Naive thymus-derived CD4-positive, alpha-beta T cell (primary cell): ENCODE measurements around the gene PRKCA. TPM values are rescaled to one million over a fixed set of nuclear protein-coding genes. Genes with fewer than 3 reads are reported as not detected.

Experiments
- ATAC-seq: fragments of 150-1000 bp; cut with Tn5 transposase; 2 replicates; pipeline ENCODE4 v1.10.0; 2021; ENCODE audit warnings: mild to moderate bottlenecking, moderate library complexity
- CTCF ChIA-PET: fragments of 350-600 bp; sonication (Branson Sonifier 250); formaldehyde crosslinking; loops from one replicate; lab custom pipeline; 2021; ENCODE audit warnings: antibody characterized with exemption; lab: Charles Lee
- POLR2A ChIA-PET: fragments of 350-600 bp; sonication (Branson Sonifier 250); formaldehyde crosslinking; loops from one replicate; lab custom pipeline; 2021; ENCODE audit warnings: antibody characterized with exemption, inconsistent platforms; lab: Charles Lee
- DNase-seq, 9 donors: peaks; one replicate each; pipeline versions ENCODE4 v3.0.0 to v3.0.0-alpha.2; 2020 to 2022; ENCODE audit warnings: mixed read lengths in 1 of 9
- H3K27ac ChIP-seq: one replicate; pipeline ENCODE4 v1.7.0; 2013; ENCODE audit warnings: mild to moderate bottlenecking, low read depth, low read length, moderate library complexity
- H3K27me3 ChIP-seq, 2 donors: one replicate each; pipeline ENCODE4 v1.7.0; 2013; ENCODE audit warnings: low read length in 2 of 2, mild to moderate bottlenecking in 2 of 2, moderate library complexity in 2 of 2; ENCODE audit not compliant: control insufficient read depth in 2 of 2, insufficient read depth in 2 of 2
- H3K36me3 ChIP-seq, 3 experiments: 1 replicate in 2 of 3; 2 replicates in 1 of 3; pipeline ENCODE4 v1.7.0; 2013; ENCODE audit warnings: low read length in 3 of 3, mild to moderate bottlenecking in 3 of 3, moderate library complexity in 1 of 3; ENCODE audit not compliant: insufficient read depth in 3 of 3, control insufficient read depth in 2 of 3
- H3K4me1 ChIP-seq, 2 donors: one replicate each; pipeline ENCODE4 v1.7.0; 2013; ENCODE audit warnings: low read length in 2 of 2, mild to moderate bottlenecking in 2 of 2, moderate library complexity in 1 of 2; ENCODE audit not compliant: control insufficient read depth in 2 of 2, insufficient read depth in 2 of 2
- H3K4me3 ChIP-seq: 2 replicates; pipeline ENCODE4 v1.7.0; 2013; ENCODE audit warnings: mild to moderate bottlenecking, low read length
- H3K9me3 ChIP-seq, 3 experiments: 1 replicate in 2 of 3; 2 replicates in 1 of 3; pipeline ENCODE4 v1.7.0; 2013; ENCODE audit warnings: low read length in 3 of 3; ENCODE audit not compliant: control insufficient read depth in 2 of 3
- H3K27ac Mint-ChIP-seq, 9 donors: one replicate each; pipeline ENCODE4 v1.8.0; 2020 to 2022; ENCODE audit warnings: mixed read lengths in 9 of 9, mild to moderate bottlenecking in 8 of 9, moderate library complexity in 5 of 9, inconsistent platforms in 2 of 9
- H3K27me3 Mint-ChIP-seq, 5 donors: one replicate each; pipeline ENCODE4 v1.8.0; 2021 to 2022; ENCODE audit warnings: mixed read lengths in 5 of 5, mild to moderate bottlenecking in 1 of 5
- H3K36me3 Mint-ChIP-seq, 5 donors: one replicate each; pipeline ENCODE4 v1.8.0; 2020 to 2022; ENCODE audit warnings: mixed read lengths in 5 of 5, mild to moderate bottlenecking in 3 of 5, inconsistent platforms in 1 of 5
- H3K4me1 Mint-ChIP-seq, 7 donors: one replicate each; pipeline ENCODE4 v1.8.0; 2020 to 2022; ENCODE audit warnings: mixed read lengths in 7 of 7, mild to moderate bottlenecking in 3 of 7, inconsistent platforms in 1 of 7
- H3K4me3 Mint-ChIP-seq, 10 donors: one replicate each; pipeline ENCODE4 v1.8.0; 2020 to 2022; ENCODE audit warnings: mild to moderate bottlenecking in 10 of 10, mixed read lengths in 10 of 10, moderate library complexity in 6 of 10, inconsistent platforms in 2 of 10
- H3K9me3 Mint-ChIP-seq, 11 donors: one replicate each; pipeline ENCODE4 v1.8.0; 2020 to 2022; ENCODE audit warnings: mixed read lengths in 11 of 11, mild to moderate bottlenecking in 4 of 11, inconsistent platforms in 1 of 11, moderate library complexity in 1 of 11
- intact Hi-C, 2 donors: fragments of 100-400 bp; cut with micrococcal nuclease; formaldehyde crosslinking; loops; one replicate each; pipeline ENCODE4 v1.15.1; 2023
- polyA plus RNA-seq, 2 donors: library from polyadenylated mRNA; unstranded; fragments of 300-500 nt; fragmentation: Illumina TruSeq; gene quantifications; one replicate each; pipeline ENCODE4 v1.2.3, GENCODE V29; 2021
- total RNA-seq, 6 experiments: library from RNA in 5 of 6; stranded (reverse) in 5 of 6; gene quantifications; 1 replicate in 5 of 6; 2 replicates in 1 of 6; pipeline ENCODE4 v1.2.3 and lab custom pipeline; 2021 to 2026

Gene PRKCA
- total and polyA plus RNA-seq, 7 experiments from 2014 or later: 4.1 to 186 (median 122) TPM

DNA sequence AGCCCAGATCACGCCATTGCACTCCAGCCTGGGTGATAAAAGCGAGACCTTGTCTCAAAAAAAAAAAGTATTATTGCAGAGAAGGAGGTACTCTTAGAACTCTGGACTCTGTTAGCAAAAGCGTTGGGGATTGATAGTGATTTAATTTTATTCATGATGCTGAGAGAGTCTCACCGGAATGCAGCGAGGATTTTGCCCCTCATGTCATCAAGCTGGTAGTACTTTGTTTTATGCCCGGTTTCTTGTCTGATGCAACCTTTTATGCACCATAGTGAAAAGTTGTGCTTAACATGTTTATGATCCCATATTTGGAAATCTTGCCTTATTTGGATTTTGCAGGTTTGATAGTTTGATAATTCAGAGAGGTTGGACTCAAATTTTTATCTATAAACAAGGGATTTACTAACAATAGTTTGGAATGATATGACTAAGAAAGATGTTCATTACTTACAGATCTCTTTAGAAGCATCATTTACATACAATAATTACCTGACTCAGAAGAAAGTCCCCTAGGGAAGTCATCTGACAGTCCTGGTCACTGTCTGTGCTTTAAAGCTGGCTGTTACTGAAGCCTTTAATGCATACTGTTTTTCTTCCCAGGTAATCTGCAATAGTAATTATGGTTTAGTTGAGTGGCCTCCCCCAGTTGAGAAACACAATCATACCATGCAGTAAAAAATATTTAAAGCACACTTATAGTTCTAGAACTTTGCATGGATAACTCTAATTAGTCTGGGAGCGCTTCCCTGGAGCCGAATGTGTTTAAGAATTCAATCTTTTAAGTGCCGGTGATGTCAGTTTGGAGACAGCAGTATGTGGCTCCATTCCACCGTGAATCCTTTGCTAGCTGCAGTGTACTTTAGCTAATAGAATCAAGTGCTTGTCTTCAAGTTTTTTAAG is 120.9 kb downstream of the PRKCA start:
- Histone ChIP-seq H3K27me3 (no peaks in the 10 kb centered on the region), H3K9me3 (no peaks in the 10 kb centered on the region), H3K36me3 (no peaks in the 10 kb centered on the region), H3K27ac (no peak overlapping the region), H3K4me3 (no peak overlapping the region), H3K4me1 (peaks cover 0 to 17% of the 10 kb centered on the region in 2 donors)
- Mint-ChIP-seq H3K4me1 (peaks cover 43 to 90% (median 72%) of the 10 kb centered on the region in 7 donors), H3K4me3 (no peak overlapping the region), H3K36me3 (peaks cover 0 to 24% (median 3%) of the 10 kb centered on the region in 5 donors), H3K27me3 (no peaks in the 10 kb centered on the region), H3K27ac (peak overlapping the region; percentile 7 to 82 (median 69)), H3K9me3 (peaks cover 0 to 2% (median 0%) of the 10 kb centered on the region in 11 donors)
- intact Hi-C loops: loop anchor here in 1 of 2 donors (2.0 kb wide), 1 partner anchor 21 kb away; no protein-coding TSS in a partner anchor
- ChIA-PET POLR2A (interaction anchor here (0.6 to 1.0 kb wide), 3 partner anchors 24 to 143 kb away, joined by 3 to 4 read pairs (median 3); no protein-coding TSS in a partner anchor), CTCF (interaction anchor here (0.7 to 1.4 kb wide), 3 partner anchors 96 to 172 kb away, joined by 4 read pairs; no protein-coding TSS in a partner anchor)
- ATAC-seq (no peak), DNase-seq (no peak)

DNA sequence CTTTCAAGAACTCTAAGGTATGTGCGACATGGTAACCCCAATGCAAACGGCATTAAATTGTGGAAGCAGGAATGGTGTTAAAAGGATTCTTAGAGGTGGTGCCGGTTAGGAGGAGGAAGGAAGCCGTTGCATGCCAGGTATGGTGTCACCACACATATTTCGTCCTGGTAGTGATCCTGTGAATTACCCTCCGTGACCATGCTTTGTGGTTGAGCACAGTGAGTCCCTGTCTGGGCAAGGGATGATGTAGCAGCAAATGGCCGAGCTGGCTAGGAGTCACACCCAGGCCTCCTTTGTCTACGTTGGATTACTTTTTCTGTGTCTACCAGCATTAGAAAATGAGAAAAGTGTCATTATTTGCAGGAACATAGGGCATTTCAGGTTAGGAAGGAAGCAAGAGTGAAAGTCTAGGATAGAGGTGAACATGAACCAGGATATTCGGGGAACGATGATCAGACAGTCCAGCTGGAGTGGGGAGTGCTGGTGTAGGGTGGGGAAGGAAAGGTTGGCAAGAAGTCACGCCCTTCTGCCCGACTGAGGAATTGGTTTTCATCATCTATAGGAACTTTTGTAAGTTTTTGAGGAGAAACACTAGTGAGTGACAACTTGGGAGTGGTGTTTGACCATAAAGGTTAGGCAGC is 123.5 kb downstream of the PRKCA start:
- Histone ChIP-seq H3K9me3 (no peaks in the 10 kb centered on the region), H3K27ac (peak overlapping the region; percentile 30), H3K27me3 (no peaks in the 10 kb centered on the region), H3K4me1 (peaks cover 0 to 23% of the 10 kb centered on the region in 2 donors), H3K36me3 (no peaks in the 10 kb centered on the region), H3K4me3 (no peak overlapping the region)
- DNase-seq (no peak), ATAC-seq (no peak)
- Mint-ChIP-seq H3K36me3 (peaks cover 0 to 20% (median 0%) of the 10 kb centered on the region in 5 donors), H3K4me1 (peaks cover 54 to 88% (median 76%) of the 10 kb centered on the region in 7 donors), H3K9me3 (peaks cover 0 to 2% (median 0%) of the 10 kb centered on the region in 11 donors), H3K27ac (peak overlapping the region; percentile 56 to 91 (median 81)), H3K4me3 (peak overlapping the region; percentile 4 to 68 (median 46)), H3K27me3 (no peaks in the 10 kb centered on the region)
- CTCF ChIA-PET: interaction anchor here (1.5 to 2.2 kb wide), 2 partner anchors 171 to 225 kb away, joined by 6 to 10 read pairs; no protein-coding TSS in a partner anchor
- POLR2A ChIA-PET: interaction anchor here (0.7 to 1.1 kb wide), 2 partner anchors 175 to 225 kb away, joined by 3 to 4 read pairs; no protein-coding TSS in a partner anchor
- intact Hi-C loops: loop anchor here (1.0 to 5.0 kb wide), 16 partner anchors 11 to 247 kb away; partner anchors contain the start of gene PRKCA (in 2 of the 2)

DNA sequence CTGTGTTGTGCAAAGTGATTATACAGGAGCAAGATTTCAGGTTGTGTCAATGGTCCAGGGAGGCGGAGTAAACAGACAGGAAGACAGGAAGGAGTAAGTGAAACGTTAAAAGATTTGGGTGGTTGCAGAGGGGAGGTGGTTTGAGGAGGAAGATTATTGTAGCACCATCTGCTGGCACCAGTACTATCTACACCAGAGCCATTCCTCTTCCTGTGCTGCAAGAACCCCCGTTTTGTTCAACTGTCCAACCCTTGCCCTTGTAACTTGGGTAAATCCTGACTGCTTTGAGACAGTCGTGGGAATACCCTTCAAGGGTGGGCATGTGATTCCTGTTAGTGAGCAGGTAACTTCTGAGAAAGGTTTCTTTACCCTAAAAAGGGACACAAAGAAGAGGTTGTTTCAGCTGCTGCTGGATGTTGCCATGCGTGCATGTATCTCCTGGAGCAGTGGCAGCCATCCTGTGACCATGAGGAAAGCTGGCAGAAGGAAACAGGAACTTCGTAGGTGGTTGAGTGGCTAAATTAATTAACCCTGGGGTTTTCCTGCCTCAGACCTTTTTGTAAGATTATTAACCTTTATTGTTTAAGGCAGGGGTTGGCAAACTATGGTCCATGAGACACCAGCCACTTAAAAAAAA is 124.1 kb downstream of the PRKCA start:
- Histone ChIP-seq H3K9me3 (no peaks in the 10 kb centered on the region), H3K27ac (peak overlapping the region; percentile 30), H3K4me3 (no peak overlapping the region), H3K4me1 (peaks cover 0 to 28% of the 10 kb centered on the region in 2 donors), H3K36me3 (no peaks in the 10 kb centered on the region), H3K27me3 (no peaks in the 10 kb centered on the region)
- DNase-seq (peak in 8 of 9 donors; percentile 31 to 74 (median 64)), ATAC-seq (peak; percentile 94)
- POLR2A ChIA-PET: interaction anchor here (0.7 to 1.1 kb wide), 2 partner anchors 176 to 226 kb away, joined by 3 to 4 read pairs; no protein-coding TSS in a partner anchor
- Mint-ChIP-seq H3K4me3 (peak overlapping the region in 9 of 10 donors; percentile 4 to 68 (median 47)), H3K36me3 (peaks cover 0 to 15% (median 0%) of the 10 kb centered on the region in 5 donors), H3K9me3 (peaks cover 0 to 1% (median 0%) of the 10 kb centered on the region in 11 donors), H3K27ac (peak overlapping the region; percentile 56 to 91 (median 79)), H3K27me3 (no peaks in the 10 kb centered on the region), H3K4me1 (peaks cover 54 to 81% (median 72%) of the 10 kb centered on the region in 7 donors)
- intact Hi-C loops: loop anchor here (1.0 to 5.0 kb wide), 16 partner anchors 11 to 247 kb away; partner anchors contain the start of gene PRKCA (in 2 of the 2)
- CTCF ChIA-PET: interaction anchor here (0.6 to 2.2 kb wide), 5 partner anchors 10 to 225 kb away, joined by 3 to 10 read pairs (median 4); no protein-coding TSS in a partner anchor

DNA sequence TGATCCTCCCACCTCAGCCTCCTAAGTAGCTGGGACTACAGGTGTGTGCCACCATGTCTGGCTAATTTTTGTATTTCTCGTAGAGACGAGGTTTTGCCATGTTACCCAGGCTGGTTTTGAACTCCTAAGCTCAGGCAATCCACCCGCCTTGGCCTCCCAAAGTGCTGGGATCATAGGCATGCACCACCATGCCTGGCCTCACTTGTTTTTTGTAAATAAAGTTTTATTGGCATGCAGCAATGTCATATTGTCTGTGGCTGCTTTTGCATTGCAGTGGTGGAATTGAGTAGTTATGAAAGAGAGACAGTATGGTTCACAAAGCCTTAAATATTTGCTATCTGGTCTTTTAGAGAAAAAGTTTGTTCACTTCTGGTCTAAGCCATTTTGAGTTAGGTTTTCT is 124.7 kb downstream of the PRKCA start:
- ATAC-seq (no peak), DNase-seq (no peak)
- peak overlapping the region in 5 of 9 donors; percentile 36 to 79 (median 64) for H3K27ac Mint-ChIP-seq

DNA sequence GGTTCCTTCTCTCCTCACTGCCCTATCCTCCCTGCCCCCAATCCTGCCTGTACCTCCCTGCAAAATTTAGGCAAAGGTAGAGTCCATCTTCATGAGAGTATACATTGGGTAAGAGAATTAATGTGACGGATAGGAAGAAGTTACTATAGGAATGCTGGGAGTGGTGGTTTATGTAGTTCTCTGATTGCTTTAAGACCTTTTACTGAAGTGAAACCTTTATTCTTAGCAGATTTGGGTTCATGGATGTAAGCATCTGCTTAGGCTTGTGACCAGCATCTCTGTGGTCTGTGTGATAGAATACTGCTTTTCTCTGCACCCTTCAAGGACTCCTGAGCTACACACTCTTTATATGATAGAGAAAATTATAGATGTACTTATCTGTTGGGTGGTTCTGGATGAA is 127.3 kb downstream of the PRKCA start:
- Mint-ChIP-seq H3K36me3 (peaks cover 0 to 12% (median 0%) of the 10 kb centered on the region in 5 donors), H3K4me3 (peak overlapping the region in 2 of 10 donors; percentile 6 to 7), H3K9me3 (no peaks in the 10 kb centered on the region), H3K27ac (no peak overlapping the region), H3K4me1 (peaks cover 32 to 73% (median 50%) of the 10 kb centered on the region in 7 donors), H3K27me3 (no peaks in the 10 kb centered on the region)
- DNase-seq (no peak), ATAC-seq (no peak)
- Histone ChIP-seq H3K9me3 (no peaks in the 10 kb centered on the region), H3K36me3 (no peaks in the 10 kb centered on the region), H3K27ac (no peak overlapping the region), H3K4me1 (peaks cover 0 to 37% of the 10 kb centered on the region in 2 donors), H3K27me3 (no peaks in the 10 kb centered on the region), H3K4me3 (no peak overlapping the region)
- CTCF ChIA-PET: no interaction called here
- intact Hi-C loops: loop anchor here (5.0 kb wide), 2 partner anchors 37 to 138 kb away; no protein-coding TSS in a partner anchor
- POLR2A ChIA-PET: interaction anchor here (0.6 kb wide), 3 partner anchors 12 to 276 kb away, joined by 3 to 6 read pairs (median 3); no protein-coding TSS in a partner anchor

More for the DNA sequence above, 124.7 kb downstream of the PRKCA start:
- H3K4me1 Mint-ChIP-seq: peaks cover 56 to 76% (median 66%) of the 10 kb centered on the region in 7 donors
- POLR2A ChIA-PET: no interaction called here
- H3K27me3 Mint-ChIP-seq: no peaks in the 10 kb centered on the region
- peaks cover 0 to 1% (median 0%) of the 10 kb centered on the region in 11 donors for H3K9me3 Mint-ChIP-seq
- Histone ChIP-seq H3K4me3 (no peak overlapping the region), H3K27ac (no peak overlapping the region), H3K9me3 (no peaks in the 10 kb centered on the region), H3K4me1 (peaks cover 0 to 29% of the 10 kb centered on the region in 2 donors), H3K36me3 (no peaks in the 10 kb centered on the region), H3K27me3 (no peaks in the 10 kb centered on the region)
- CTCF ChIA-PET: interaction anchor here (0.6 to 2.2 kb wide), 5 partner anchors 11 to 226 kb away, joined by 3 to 10 read pairs (median 4); no protein-coding TSS in a partner anchor
- intact Hi-C loops: loop anchor here (2.0 to 5.0 kb wide), 7 partner anchors 28 to 226 kb away; partner anchors contain the start of gene PRKCA (in 1 of the 2)
- H3K36me3 Mint-ChIP-seq: peaks cover 0 to 11% (median 0%) of the 10 kb centered on the region in 5 donors
- H3K4me3 Mint-ChIP-seq: peak overlapping the region in 1 of 10 donors; percentile 16
